ENCODE measurements around the gene NLRP8.

- TF ChIP-seq CTCF (IDR thresholded peaks at IDR 0.05) = no peak
- no peak for TF ChIP-seq POLR2A (IDR thresholded peaks at IDR 0.05)
- TF ChIP-seq POLR2AphosphoS5 (IDR thresholded peaks at IDR 0.05) = no peak
Measured at GRCh38 chr19:55939206-55939605, 8.4 kb upstream of the NLRP8 start.

Measured in breast epithelium (tissue), 3 donors.